ENCODE results near the gene KCNAB2.
"Not testable (repeated sequence)": the region's sequence is repeated elsewhere in the genome, so short reads cannot be mapped to it uniquely, and the experiment has no call there.

The KCNAB2 gene

DNA sequence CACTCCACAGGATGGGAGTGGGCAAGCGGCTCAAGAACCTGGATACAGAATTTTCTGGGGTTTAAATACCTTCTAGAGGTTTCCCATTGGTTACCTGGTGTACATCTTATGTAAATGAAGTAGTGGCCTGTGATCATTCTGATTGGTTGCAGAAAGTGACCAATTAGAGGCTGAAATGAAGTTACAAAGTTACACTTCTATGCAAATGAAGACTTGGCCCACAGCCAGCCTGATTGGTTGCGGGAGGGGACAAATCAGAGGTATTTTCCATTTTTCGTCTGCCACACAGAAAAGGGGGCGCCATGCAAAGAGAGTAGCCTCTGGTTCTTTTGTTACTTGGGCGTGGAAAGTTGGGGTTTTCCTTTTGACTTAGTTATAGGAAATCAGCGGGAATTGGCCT is 8.9 kb downstream of the KCNAB2 start:
- no peak for DNase-seq (ENCODE audit: low read depth in 2 of 2)

- no peak for DNase-seq (ENCODE audit: low read depth in 2 of 2)
Observed at GRCh38 chr1:6056572-6056948, 10.9 kb downstream of the KCNAB2 start.

GRCh38 chr1:6057170-6057845 is 11.6 kb downstream of the KCNAB2 start:
- no peak for DNase-seq (ENCODE audit: low read depth in 2 of 2)

GRCh38 chr1:6059866-6060265 is 14.2 kb downstream of the KCNAB2 start:
- no peak for DNase-seq (ENCODE audit: low read depth in 2 of 2)

DNA sequence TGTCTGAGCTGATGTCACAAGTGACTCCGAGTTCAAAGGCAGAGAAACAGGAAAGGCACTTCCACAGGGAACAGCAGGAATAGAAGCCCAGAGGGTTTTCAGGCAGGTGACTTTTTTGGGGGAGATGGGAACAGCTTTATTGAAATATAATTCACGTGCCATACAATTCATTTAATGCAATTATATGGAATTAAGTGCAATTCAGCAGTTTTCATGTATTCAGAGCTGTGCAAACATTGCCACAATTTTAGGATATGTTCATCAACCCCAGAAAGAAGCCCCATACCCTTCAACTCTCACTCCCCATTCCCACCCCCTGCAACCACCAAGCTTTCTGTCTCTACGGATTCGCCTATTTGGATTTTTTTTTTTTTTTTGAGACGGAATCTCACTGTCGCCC is 17.0 kb downstream of the KCNAB2 start:
- no peak for DNase-seq (ENCODE audit: low read depth in 2 of 2)

- not testable (repeated sequence) for DNase-seq (ENCODE audit: low read depth in 2 of 2)
Observed at GRCh38 chr1:6063532-6064053, 17.9 kb downstream of the KCNAB2 start.

DNA sequence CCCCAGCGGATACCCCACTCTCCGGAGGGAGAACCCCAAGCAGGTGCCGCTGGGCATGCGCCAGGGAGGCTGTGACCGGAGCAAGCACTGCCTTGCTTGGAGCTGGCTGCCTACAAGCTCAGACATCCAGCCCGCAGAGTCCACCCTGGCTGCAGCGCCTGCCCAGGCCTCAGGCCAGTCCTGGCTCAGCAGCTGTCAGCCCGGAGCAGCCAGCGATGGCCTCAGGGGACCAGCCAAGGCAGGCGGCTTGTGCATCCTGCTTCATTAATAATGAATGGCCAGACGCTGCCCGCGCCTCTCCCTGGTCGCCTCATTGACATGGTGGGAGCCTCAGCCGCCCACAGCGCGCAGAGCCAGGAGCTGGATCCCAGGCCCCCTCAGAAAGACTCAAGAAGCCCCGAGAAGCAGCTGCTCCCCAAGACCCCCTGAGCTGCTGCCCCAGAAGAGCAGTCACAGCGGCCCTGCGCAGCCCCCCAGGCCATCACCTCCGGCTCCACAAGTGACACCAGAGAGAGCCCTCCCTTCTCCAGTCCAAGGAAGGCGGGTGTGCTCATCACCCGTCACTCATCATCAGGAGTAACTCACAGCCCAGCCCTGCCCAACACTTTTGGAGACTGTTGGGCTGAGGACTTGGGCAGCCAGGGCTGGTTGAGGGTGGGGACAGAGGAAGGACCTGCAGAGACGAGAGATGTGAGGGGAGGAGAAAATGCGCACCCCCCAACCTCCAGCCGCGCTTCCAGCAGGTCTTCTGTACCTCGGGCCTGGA is 19.6 kb downstream of the KCNAB2 start:
- DNase-seq (ENCODE audit: low read depth in 2 of 2) = no peak

DNA sequence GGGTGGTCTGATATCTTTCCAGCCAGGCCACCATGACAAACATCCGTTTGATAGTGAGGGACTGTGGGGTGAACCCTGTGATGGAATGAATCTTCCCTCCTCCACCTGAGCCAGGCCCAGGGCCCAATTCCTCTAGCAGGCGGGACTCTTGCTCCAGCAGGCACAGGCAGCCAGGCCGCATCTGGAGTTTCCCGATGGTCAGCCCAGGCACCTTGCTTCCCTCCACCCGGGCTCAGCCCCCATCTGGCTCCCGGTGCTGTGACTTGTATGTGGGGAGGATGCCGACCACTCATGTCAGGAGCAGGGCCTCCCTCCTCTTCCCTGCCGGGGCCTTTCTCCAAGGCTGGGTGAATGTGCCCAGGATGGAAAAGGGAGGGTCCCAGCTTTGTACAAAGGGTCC is 21.0 kb downstream of the KCNAB2 start:
- DNase-seq (ENCODE audit: low read depth in 2 of 2) = no peak

GRCh38 chr1:6068073-6068472 is 22.4 kb downstream of the KCNAB2 start:
- DNase-seq (ENCODE audit: low read depth in 2 of 2) = no peak

GRCh38 chr1:6068932-6069331 is 23.2 kb downstream of the KCNAB2 start:
- no peak for DNase-seq (ENCODE audit: low read depth in 2 of 2)

DNA sequence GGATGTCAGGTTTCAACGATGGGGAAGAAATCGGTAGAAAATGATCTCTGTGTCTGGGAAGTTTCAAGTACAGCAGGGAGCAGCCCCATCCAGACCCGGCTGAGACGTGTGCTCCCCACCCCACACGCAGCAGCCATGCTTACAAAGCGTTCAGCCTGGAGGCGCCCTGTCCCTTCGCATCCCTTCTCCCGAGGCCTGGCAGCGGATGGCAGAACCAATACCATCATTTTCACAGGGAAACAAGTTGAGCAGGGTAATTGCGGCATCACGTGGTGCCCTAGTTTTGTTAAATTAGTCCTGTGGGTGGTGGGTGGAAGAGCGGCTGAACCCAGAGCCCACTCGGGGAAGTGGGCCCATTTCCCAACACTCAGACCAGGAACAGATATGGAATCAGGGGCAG is 23.9 kb downstream of the KCNAB2 start:
- no peak for DNase-seq (ENCODE audit: low read depth in 2 of 2)

GRCh38 chr1:6070450-6070974 is 24.8 kb downstream of the KCNAB2 start:
- no peak for DNase-seq (ENCODE audit: low read depth in 2 of 2)

- DNase-seq (ENCODE audit: low read depth in 2 of 2) = no peak
Observed at GRCh38 chr1:6071219-6071618, 25.5 kb downstream of the KCNAB2 start.

DNA sequence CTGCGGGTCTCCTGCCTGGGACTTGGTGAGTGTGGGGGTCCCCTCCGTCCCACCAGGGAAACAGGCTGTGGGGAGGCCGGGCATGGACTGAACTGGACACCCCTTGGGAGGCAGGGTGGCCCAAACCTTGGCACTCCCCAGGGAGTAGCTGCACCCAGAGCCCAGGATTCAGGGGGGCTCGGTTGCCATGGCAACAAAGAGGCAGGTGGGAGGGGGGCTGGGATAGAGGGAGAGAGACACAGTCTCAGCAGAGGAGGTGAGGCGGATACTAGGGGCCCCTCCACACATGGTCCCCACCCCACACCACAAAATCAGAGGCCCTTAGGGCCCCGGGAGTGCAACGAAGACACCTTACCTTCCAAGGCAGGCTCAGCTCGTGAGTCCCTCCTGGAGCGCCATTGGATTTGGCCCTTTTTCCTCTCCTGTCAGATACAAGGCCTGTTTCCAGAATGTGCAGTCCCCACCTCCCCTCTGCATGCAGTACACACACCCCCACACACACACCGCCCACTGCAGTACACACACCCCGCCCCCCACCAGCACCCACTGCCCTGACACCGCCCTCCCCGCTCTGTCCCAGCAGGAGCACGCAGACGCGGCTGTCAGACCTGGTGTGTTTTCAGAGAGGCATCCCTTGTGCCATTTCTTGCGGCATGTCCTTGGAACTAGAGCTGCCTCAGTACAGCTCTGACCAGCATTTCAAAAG is 27.2 kb downstream of the KCNAB2 start:
- DNase-seq (ENCODE audit: low read depth in 2 of 2) = no peak

DNA sequence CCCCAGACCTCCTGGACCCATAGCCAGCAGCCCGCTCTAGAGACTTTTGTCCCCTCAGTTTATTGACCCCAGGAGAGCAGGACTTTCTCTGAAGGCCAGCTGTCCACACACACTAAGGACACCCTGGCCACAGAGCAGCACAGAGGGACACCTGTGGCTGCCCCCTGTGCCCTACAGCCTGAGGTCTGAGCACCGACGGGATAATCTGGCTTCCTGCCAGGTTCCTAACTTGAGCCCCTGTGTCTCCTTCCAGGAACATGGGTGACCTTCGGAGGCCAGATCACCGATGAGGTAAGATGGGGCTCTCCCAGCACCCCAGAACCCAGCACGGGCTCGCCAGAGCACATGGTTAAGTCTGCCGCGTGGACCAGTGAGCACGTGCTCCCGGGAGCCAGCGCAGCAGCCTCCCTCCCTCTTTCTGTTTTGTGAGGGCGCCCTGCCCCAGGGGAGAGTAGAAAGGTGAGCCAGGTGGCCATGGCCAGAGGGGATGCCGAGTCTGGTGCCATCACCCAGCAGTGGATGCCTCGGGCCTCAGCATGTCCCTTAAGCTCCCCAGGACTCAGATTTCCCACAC is 27.9 kb downstream of the KCNAB2 start:
- no peak for DNase-seq (ENCODE audit: low read depth in 2 of 2)

DNA sequence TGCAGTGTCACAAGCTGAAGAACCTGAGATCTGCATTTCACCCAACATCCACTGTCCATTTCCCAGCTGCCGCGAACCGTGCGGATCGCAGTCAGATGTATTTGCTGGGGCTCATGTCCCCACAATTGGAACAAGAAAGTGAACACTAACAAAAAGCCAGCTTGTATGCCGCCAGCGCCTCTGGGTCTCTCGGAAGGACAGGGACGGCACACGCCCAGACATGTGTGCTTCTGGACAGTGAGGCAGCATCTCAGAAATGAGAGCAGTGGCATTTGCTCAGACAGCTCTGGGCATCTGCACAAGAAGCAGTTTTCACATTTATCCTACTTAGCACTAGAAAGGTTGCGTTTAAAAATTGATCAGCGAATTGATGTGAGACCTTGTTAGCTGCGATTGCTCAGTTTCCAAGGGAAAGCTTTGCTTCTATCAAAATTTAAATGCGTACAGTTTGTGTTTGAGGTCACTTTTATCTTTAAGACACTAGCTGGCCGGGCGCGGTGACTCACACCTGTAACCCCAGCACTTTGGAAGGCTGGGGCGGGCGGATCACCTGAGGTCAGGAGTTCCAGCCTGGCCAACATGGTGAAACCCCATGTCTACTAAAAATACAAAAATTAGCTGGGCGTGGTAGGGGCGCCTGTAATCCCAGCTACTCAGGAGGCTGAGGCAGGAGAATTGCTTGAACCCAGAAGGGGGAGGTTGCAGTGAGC is 28.7 kb downstream of the KCNAB2 start:
- DNase-seq (ENCODE audit: low read depth in 2 of 2) = no peak

DNA sequence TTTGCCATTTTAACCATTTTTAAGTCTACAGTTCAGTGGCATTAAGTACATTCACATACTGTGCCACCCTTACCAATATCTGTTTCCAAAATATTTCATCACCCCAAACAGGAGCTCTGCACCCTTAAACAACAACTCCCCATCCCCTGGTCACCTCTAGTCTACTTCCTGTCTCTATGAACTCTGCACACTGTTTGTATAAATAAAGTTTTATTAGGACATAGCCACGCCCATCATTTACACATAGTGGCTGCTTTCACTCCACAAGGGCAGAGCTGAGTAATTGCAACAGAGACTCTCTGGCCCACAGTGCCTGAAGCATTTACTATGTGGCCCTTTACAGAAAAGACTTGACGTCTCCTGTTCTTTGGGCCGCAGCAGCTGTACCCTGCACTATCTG is 30.1 kb downstream of the KCNAB2 start:
- DNase-seq (ENCODE audit: low read depth in 2 of 2) = no peak

- not testable (repeated sequence) for DNase-seq (ENCODE audit: low read depth in 2 of 2)
Observed at GRCh38 chr1:6077061-6077460, 31.4 kb downstream of the KCNAB2 start.

DNA sequence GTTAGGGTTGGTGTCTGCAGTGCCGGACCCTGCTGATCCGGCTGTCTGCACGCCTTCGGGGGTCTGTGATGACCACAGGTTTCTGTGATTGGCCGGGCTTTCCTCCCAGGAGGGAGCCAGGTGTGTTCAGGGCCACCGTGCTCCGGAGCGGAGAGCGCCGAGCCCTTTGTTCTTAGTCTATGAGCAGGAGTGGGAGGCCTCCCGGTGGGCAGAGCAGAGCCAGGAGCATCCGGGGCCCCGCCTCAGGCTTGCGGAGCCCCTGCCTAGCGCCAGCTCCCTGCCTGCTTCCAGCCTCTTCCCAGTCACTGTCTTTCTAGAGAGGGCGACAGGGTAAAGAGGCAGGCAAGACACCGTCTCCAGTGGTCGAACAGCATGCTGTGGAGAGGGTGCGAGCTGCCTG is 31.8 kb downstream of the KCNAB2 start:
- no peak for DNase-seq (ENCODE audit: low read depth in 2 of 2)

DNA sequence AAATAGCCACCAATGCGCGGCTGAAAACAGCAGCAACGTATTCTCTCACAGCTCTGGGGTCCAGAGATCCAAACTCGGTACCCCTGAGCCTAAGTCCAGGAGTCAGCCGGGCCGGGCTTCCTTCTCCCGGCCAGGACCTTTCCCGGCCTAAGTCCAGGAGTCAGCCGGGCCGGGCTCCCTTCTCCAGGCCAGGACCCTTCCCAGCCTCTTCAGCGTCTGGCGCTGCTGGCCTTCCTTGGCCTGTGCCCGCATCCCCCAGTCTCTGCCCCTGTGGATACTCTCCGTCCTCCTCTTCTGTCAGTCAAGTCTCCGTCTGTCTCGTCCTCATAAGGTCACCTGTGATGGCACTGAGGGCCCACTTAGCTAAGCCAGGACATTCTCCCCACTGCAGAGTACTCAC is 32.2 kb downstream of the KCNAB2 start:
- DNase-seq (ENCODE audit: low read depth in 2 of 2) = no peak

- no peak for DNase-seq (ENCODE audit: low read depth in 2 of 2)
Observed at GRCh38 chr1:6080469-6080868, 34.8 kb downstream of the KCNAB2 start.
